ENCODE data around the gene SMG6.

DNA sequence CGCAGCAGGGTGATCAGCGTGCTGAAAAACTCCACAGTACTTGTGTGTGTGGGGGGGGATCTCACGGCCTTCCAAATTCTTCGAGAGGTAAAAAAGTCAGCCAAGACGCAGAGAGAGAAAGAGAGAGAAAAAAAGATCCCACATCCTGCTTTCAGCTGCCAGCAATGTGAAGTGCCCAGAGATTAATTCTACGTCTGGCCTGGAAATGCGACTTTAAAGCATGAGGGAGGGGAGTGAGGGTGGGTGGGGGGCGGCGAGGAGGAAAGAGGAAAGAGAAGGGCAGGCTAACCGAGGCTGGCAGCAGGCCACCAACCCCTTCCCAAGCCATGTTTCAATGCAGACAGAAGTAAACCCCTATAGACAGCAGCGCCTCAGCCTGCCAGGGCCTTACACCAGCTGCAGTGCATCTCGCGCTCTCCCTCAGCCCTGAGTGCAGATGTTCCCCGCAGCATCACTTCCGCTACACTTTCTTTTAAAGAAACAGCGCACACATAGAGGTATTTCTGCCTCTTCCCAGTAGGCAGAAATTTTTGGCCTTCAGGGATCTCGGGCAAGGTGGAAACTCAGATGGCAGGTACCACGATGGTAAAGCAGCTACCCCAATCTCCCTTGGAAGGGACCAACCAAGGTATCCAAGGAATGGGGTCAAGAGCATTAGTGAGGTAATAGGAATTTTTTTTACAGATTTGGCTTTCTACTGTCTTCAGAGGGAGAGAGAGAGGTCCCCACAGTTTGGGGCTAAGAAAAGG lies 87.8 kb downstream of the SMG6 start:
- no peak for TF ChIP-seq EZH2 (IDR thresholded peaks at IDR 0.05; ENCODE audit: borderline replicate concordance, low read length)
- TF ChIP-seq, protein P1, sequence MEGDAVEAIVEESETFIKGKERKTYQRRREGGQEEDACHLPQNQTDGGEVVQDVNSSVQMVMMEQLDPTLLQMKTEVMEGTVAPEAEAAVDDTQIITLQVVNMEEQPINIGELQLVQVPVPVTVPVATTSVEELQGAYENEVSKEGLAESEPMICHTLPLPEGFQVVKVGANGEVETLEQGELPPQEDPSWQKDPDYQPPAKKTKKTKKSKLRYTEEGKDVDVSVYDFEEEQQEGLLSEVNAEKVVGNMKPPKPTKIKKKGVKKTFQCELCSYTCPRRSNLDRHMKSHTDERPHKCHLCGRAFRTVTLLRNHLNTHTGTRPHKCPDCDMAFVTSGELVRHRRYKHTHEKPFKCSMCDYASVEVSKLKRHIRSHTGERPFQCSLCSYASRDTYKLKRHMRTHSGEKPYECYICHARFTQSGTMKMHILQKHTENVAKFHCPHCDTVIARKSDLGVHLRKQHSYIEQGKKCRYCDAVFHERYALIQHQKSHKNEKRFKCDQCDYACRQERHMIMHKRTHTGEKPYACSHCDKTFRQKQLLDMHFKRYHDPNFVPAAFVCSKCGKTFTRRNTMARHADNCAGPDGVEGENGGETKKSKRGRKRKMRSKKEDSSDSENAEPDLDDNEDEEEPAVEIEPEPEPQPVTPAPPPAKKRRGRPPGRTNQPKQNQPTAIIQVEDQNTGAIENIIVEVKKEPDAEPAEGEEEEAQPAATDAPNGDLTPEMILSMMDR (conservative IDR thresholded peaks at IDR 0.05 in 1 of 2, IDR thresholded peaks at IDR 0.05 in 1 of 2; ENCODE audit: extremely low read depth in 1 of 2, insufficient read depth in 1 of 2, low read depth in 1 of 2, low read length in 2 of 2): no peak

All from mammary epithelial cell (primary cell).